ENCODE data around the gene CNST. TPM values are rescaled to one million over a fixed set of nuclear protein-coding genes. Genes with fewer than 3 reads are reported as not detected.
A peak's percentile ranks its signal among the peaks of the same experiment; 100 is the strongest.

The CNST gene
- total and polyA plus RNA-seq, 2 of the 13 experiments (the other 11 are each of a cell fraction or from before 2014, with no cell fraction given): 6.3 to 12.4 TPM

DNA sequence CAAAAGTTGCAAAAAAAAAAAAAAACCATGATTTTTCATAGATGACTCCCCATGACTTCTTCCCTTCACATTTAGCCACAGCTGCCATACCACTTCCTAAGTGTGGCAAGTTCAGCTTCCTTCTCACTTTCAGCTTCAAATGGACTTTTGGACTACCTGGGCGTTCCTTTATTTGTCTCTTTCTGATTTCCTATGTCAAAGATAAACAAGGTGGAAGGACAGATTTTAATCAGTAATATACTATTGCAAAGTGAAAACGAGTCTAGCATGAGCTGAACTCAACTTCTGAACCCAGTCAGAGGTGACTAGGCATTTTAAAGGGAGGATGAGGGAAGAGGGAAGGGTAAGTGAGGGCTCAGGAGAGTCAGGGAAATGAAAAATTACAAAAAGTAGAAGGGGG is 143.6 kb downstream of the CNST start:
- in situ Hi-C loops (cut with HindIII; ENCODE audit: extremely low pct_ligation_motif_present, low pct_unique_long_range_greater_than_20kb): no loop called here
- intact Hi-C loops (cut with micrococcal nuclease; ENCODE audit: unreplicated experiment): no loop called here
- peak; percentile 85 for ATAC-seq
- TF ChIP-seq ZNF441 (CRISPR knock-in tag; IDR thresholded peaks at IDR 0.05; ENCODE audit: borderline replicate concordance): 0 out of 2 replicates have a peak, but pooled peaks have one; percentile 43
- peak; percentile 52; the same call in 1 of the 2 replicates for TF ChIP-seq BCL6 (CRISPR knock-in tag; IDR thresholded peaks at IDR 0.05)
- 0 out of 4 replicates have a peak, but pooled peaks of 1 of the 2 experiments have one; percentile 22 for TF ChIP-seq HMGXB4 (CRISPR knock-in tag; IDR thresholded peaks at IDR 0.05; ENCODE audit: borderline replicate concordance in 1 of 2, low read depth in 1 of 2)
- 0 out of 2 replicates have a peak, but pooled peaks have one; percentile 48 for TF ChIP-seq ESRRA (CRISPR knock-in tag; IDR thresholded peaks at IDR 0.05; ENCODE audit: low read depth)
- TF ChIP-seq NCOA2 (CRISPR knock-in tag; IDR thresholded peaks at IDR 0.05): peak; percentile 81
- TF ChIP-seq ZBTB20 (CRISPR knock-in tag; IDR thresholded peaks at IDR 0.05; ENCODE audit: borderline replicate concordance, low read depth): peak; percentile 51; the same call in 1 of the 2 replicates
- TF ChIP-seq ZEB1 (IDR thresholded peaks at IDR 0.05; ENCODE audit: insufficient replicate concordance, low read depth): peak; percentile 83
- peak; percentile 95 for TF ChIP-seq SP5 (CRISPR knock-in tag; IDR thresholded peaks at IDR 0.05; ENCODE audit: borderline replicate concordance, low read depth)
- peak; percentile 51; the same call in 1 of the 2 replicates for TF ChIP-seq HNF4G (IDR thresholded peaks at IDR 0.05; ENCODE audit: borderline replicate concordance, low read depth, low read length)
- no peak for TF ChIP-seq HNF4G (CRISPR knock-in tag; IDR thresholded peaks at IDR 0.05; ENCODE audit: borderline replicate concordance, low read depth)
- TF ChIP-seq ELF3 (CRISPR knock-in tag; IDR thresholded peaks at IDR 0.05): peak; percentile 83
- TF ChIP-seq NFIC (IDR thresholded peaks at IDR 0.05; ENCODE audit: low read length): peak; percentile 77
- TF ChIP-seq RARA (CRISPR knock-in tag; IDR thresholded peaks at IDR 0.05): peak; percentile 77
- TF ChIP-seq, protein P1, sequence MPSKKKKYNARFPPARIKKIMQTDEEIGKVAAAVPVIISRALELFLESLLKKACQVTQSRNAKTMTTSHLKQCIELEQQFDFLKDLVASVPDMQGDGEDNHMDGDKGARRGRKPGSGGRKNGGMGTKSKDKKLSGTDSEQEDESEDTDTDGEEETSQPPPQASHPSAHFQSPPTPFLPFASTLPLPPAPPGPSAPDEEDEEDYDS (CRISPR knock-in tag; IDR thresholded peaks at IDR 0.05): peak; percentile 36; the same call in 1 of the 2 replicates
- peak; percentile 79 for TF ChIP-seq MAFG (CRISPR knock-in tag; IDR thresholded peaks at IDR 0.05)
- TF ChIP-seq MAFF (IDR thresholded peaks at IDR 0.05; ENCODE audit: low read depth, low read length): peak; percentile 52
- TF ChIP-seq MYC (CRISPR knock-in tag; IDR thresholded peaks at IDR 0.05; ENCODE audit: borderline replicate concordance): no peak
- peak; percentile 78 for TF ChIP-seq FOXK2 (IDR thresholded peaks at IDR 0.05)
- TF ChIP-seq HMG20A (CRISPR knock-in tag; IDR thresholded peaks at IDR 0.05; ENCODE audit: borderline replicate concordance): peak; percentile 89; the same call in 1 of the 2 replicates
- TF ChIP-seq, protein P2, sequence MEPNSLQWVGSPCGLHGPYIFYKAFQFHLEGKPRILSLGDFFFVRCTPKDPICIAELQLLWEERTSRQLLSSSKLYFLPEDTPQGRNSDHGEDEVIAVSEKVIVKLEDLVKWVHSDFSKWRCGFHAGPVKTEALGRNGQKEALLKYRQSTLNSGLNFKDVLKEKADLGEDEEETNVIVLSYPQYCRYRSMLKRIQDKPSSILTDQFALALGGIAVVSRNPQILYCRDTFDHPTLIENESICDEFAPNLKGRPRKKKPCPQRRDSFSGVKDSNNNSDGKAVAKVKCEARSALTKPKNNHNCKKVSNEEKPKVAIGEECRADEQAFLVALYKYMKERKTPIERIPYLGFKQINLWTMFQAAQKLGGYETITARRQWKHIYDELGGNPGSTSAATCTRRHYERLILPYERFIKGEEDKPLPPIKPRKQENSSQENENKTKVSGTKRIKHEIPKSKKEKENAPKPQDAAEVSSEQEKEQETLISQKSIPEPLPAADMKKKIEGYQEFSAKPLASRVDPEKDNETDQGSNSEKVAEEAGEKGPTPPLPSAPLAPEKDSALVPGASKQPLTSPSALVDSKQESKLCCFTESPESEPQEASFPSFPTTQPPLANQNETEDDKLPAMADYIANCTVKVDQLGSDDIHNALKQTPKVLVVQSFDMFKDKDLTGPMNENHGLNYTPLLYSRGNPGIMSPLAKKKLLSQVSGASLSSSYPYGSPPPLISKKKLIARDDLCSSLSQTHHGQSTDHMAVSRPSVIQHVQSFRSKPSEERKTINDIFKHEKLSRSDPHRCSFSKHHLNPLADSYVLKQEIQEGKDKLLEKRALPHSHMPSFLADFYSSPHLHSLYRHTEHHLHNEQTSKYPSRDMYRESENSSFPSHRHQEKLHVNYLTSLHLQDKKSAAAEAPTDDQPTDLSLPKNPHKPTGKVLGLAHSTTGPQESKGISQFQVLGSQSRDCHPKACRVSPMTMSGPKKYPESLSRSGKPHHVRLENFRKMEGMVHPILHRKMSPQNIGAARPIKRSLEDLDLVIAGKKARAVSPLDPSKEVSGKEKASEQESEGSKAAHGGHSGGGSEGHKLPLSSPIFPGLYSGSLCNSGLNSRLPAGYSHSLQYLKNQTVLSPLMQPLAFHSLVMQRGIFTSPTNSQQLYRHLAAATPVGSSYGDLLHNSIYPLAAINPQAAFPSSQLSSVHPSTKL (CRISPR knock-in tag; IDR thresholded peaks at IDR 0.05): peak; percentile 80
- peak; percentile 77 for TF ChIP-seq NFE2 (CRISPR knock-in tag; IDR thresholded peaks at IDR 0.05)

More for the DNA sequence above, 143.6 kb downstream of the CNST start:
- CTCF ChIA-PET (ENCODE audit: low intra/inter-chr PET ratio, low total read pairs): no interaction called here
- Histone ChIP-seq H2AFZ (ENCODE audit: low read length) (no peak overlapping the region), H3K9me3 (ENCODE audit: low read length) (no peaks in the 10 kb centered on the region), H3K79me2 (ENCODE audit: insufficient read depth, low read length) (no peaks in the 10 kb centered on the region), H3K4me2 (ENCODE audit: low read depth, low read length) (peak overlapping the region; percentile 38), H3K27me3 (ENCODE audit: control insufficient read depth in 1 of 2, insufficient read depth in 2 of 2, low read length in 2 of 2) (no peaks in the 10 kb centered on the region), H3K4me3 (replicated peaks in 1 of 3; ENCODE audit: insufficient read depth in 1 of 3, low read depth in 2 of 3, low read length in 3 of 3) (no peak overlapping the region), H4K20me1 (ENCODE audit: insufficient read depth, low read length) (no peaks in the 10 kb centered on the region), H3K36me3 (replicated peaks in 1 of 2; ENCODE audit: control insufficient read depth in 1 of 2, insufficient read depth in 2 of 2, low read length in 2 of 2) (no peaks in the 10 kb centered on the region), H3K9ac (ENCODE audit: insufficient read depth, low read depth, low read length) (peak overlapping the region; percentile 11; the same call in 1 of the 2 replicates), H3K4me1 (ENCODE audit: insufficient read depth, low read length) (peaks cover 63% of the 10 kb centered on the region), H3K27ac (ENCODE audit: extremely low read length, insufficient read depth, low read length) (peak overlapping the region; percentile 82)
- peak; percentile 94 for DNase-seq (ENCODE audit: low spot score)
- BruUV-seq (replicated peaks): no TSS peak
- 0% methylated on average over 2 of the region's 2 CpGs for WGBS (ENCODE audit: low lambda C conversion rate)
- POLR2A ChIA-PET: interaction anchor here (0.5 to 7.1 kb wide), 5 partner anchors 13 to 171 kb away, joined by 3 to 82 read pairs (median 4); partner anchors contain the start of gene SCCPDH
- FAIRE-seq: peak; percentile 48

Measured in HepG2 (cell line).